A549 (cell line): ENCODE results near the gene MYRFL. TPM values are rescaled to one million over a fixed set of nuclear protein-coding genes. Genes with fewer than 3 reads are reported as not detected.

Source experiments
- ATAC-seq, 2 experiments: fragments of 200-7000 bp in 1 of 2; fragments of >200 bp in 1 of 2; cut with Nextera tagmentation in 1 of 2; cut with Tn5 transposase in 1 of 2; 3 replicates each; pipeline versions ENCODE4 v1.8.0 to v1.9.1; 2018 to 2020; ENCODE audit warnings: mild to moderate bottlenecking in 1 of 2, moderate library complexity in 1 of 2
- CTCF ChIA-PET: fragments of 300-600 bp; sonication (Branson Sonifier 250); formaldehyde crosslinking; extraction: SDS; loops from one replicate; lab custom pipeline; 2021; ENCODE audit warnings: antibody characterized with exemption, inconsistent platforms; lab: Yijun Ruan, JAX
- POLR2A ChIA-PET: fragments of 350-600 bp; formaldehyde crosslinking; extraction: SDS; loops from one replicate; lab custom pipeline; 2021; ENCODE audit warnings: antibody characterized with exemption, inconsistent platforms; lab: Yijun Ruan, JAX
- DNase-seq, 2 experiments: peaks; one replicate each; pipeline versions ENCODE4 v3.0.0 to v3.0.0-alpha.2; 2011 to 2016; ENCODE audit warnings: low read depth in 1 of 2, low spot score in 1 of 2
- FAIRE-seq: peaks from 2 replicates; lab custom pipeline; 2011; peaks lifted over from hg19 to GRCh38; lab: Jason Lieb, UNC
- H3K27ac ChIP-seq, 2 experiments: fragments of >200 bp; sonication (Bioruptor Twin); formaldehyde crosslinking; 3 replicates each; pipeline ENCODE4 v1.5.1; 2016 to 2017
- H3K4me1 ChIP-seq: fragments of >200 bp; sonication (Bioruptor Twin); formaldehyde crosslinking; 3 replicates; pipeline ENCODE4 v1.6.1; 2016
- H3K4me2 ChIP-seq: fragments of >200 bp; sonication (Bioruptor Twin); formaldehyde crosslinking; 3 replicates; pipeline ENCODE4 v1.6.1; 2016
- H3K4me3 ChIP-seq: fragments of >200 bp; sonication (Bioruptor Twin); formaldehyde crosslinking; 3 replicates; pipeline ENCODE4 v1.5.1; 2016
- H3K9me3 ChIP-seq: fragments of >200 bp; sonication (Bioruptor Twin); formaldehyde crosslinking; 3 replicates; pipeline ENCODE4 v1.6.1; 2016
- CHD4 ChIP-seq: fragments of 200-600 bp; sonication (generic); IDR thresholded peaks from 2 replicates; pipeline ENCODE4 v1.6.1; 2016; ENCODE audit warnings: antibody characterized with exemption, mild to moderate bottlenecking, borderline replicate concordance
- EHF ChIP-seq: fragments of 250-450 bp; sonication (Bioruptor Pico); IDR thresholded peaks from 2 replicates; pipeline ENCODE4 v1.5.0; 2020; ENCODE audit warnings: mild to moderate bottlenecking
- EP300 ChIP-seq, 2 experiments: fragments of >200 bp; sonication (Bioruptor Twin); formaldehyde crosslinking; IDR thresholded peaks; 2 replicates in 1 of 2; 3 replicates in 1 of 2; pipeline ENCODE4 v1.6.1; 2016 to 2017
- ESRRA ChIP-seq: fragments of 150-350 bp; IDR thresholded peaks from 2 replicates; pipeline ENCODE4 v1.6.1; 2014; ENCODE audit warnings: mild to moderate bottlenecking, low read length, borderline replicate concordance
- FOSB ChIP-seq: fragments of 250-450 bp; sonication (Bioruptor Pico); IDR thresholded peaks from 2 replicates; pipeline ENCODE4 v1.5.0; 2020; ENCODE audit warnings: mild to moderate bottlenecking, moderate library complexity
- HOXB13 ChIP-seq: fragments of 250-450 bp; sonication (Bioruptor Pico); IDR thresholded peaks from 2 replicates; pipeline ENCODE4 v1.5.0; 2020; ENCODE audit warnings: low read depth, mild to moderate bottlenecking, moderate library complexity
- HOXB5 ChIP-seq: fragments of 250-450 bp; sonication (Bioruptor Pico); IDR thresholded peaks from 2 replicates; pipeline ENCODE4 v1.5.0; 2020; ENCODE audit warnings: mild to moderate bottlenecking, moderate library complexity
- JUN ChIP-seq, 2 experiments: fragments of >200 bp; sonication (Bioruptor Twin); formaldehyde crosslinking; IDR thresholded peaks; 2 replicates in 1 of 2; 3 replicates in 1 of 2; pipeline ENCODE4 v1.6.1; 2016 to 2017
- JUNB ChIP-seq: fragments of >200 bp; sonication (Bioruptor Twin); formaldehyde crosslinking; IDR thresholded peaks from 2 replicates; pipeline ENCODE4 v1.6.1; 2016
- KDM1A ChIP-seq: fragments of 200-600 bp; sonication (generic); IDR thresholded peaks from 2 replicates; pipeline ENCODE4 v1.6.1; 2016; ENCODE audit warnings: low read depth, mild to moderate bottlenecking
- KDM5A ChIP-seq: fragments of 200-600 bp; sonication (generic); IDR thresholded peaks from 2 replicates; pipeline ENCODE4 v1.6.1; 2016; ENCODE audit warnings: antibody characterized with exemption, mild to moderate bottlenecking
- MAFK ChIP-seq: fragments of 450-650 bp; IDR thresholded peaks from 2 replicates; pipeline ENCODE4 v1.6.1; 2014; ENCODE audit not compliant: partially characterized antibody
- NPAS2 ChIP-seq: fragments of 250-450 bp; sonication (Bioruptor Pico); IDR thresholded peaks from 2 replicates; pipeline ENCODE4 v1.8.0; 2022; ENCODE audit warnings: mild to moderate bottlenecking, moderate library complexity, borderline replicate concordance
- PHF8 ChIP-seq: fragments of 200-600 bp; sonication (generic); IDR thresholded peaks from 2 replicates; pipeline ENCODE4 v1.6.1; 2016; ENCODE audit warnings: low read depth, mild to moderate bottlenecking, antibody characterized with exemption, moderate library complexity, borderline replicate concordance
- POLR2A ChIP-seq: IDR thresholded peaks from 2 replicates; pipeline ENCODE4 v1.6.1; 2012; ENCODE audit warnings: mild to moderate bottlenecking, low read length
- RARB ChIP-seq: fragments of 250-450 bp; sonication (Bioruptor Pico); IDR thresholded peaks from 2 replicates; pipeline ENCODE4 v1.8.0; 2021; ENCODE audit warnings: mild to moderate bottlenecking, moderate library complexity
- RFX5 ChIP-seq: fragments of 450-650 bp; IDR thresholded peaks from 2 replicates; pipeline ENCODE4 v1.7.1; 2014; ENCODE audit warnings: antibody characterized with exemption, mild to moderate bottlenecking, moderate library complexity
- ZC3H11A ChIP-seq: fragments of 450-650 bp; IDR thresholded peaks from 2 replicates; pipeline ENCODE4 v1.6.1; 2014; ENCODE audit warnings: antibody characterized with exemption, mild to moderate bottlenecking
- ZFP36 ChIP-seq: fragments of 450-650 bp; IDR thresholded peaks from 2 replicates; pipeline ENCODE4 v1.6.1; 2014; ENCODE audit warnings: borderline replicate concordance; ENCODE audit not compliant: partially characterized antibody
- WGBS: methylation state at CpG from one replicate; pipeline ENCODE4 v1.1.6; 2017; ENCODE audit errors: missing lambda C conversion rate; 5-methylcytosine and 5-hydroxymethylcytosine counted together
- polyA plus RNA-seq, 4 experiments: library from polyadenylated mRNA; depleted of rRNA in 3 of 4; stranded (reverse); fragments of >200 nt; fragmentation: RNase III in 1 of 4; extraction: RNeasy Plus Mini Kit Qiagen cat#74134 plus additional on column Dnase treatment in 1 of 4; gene quantifications; 2 replicates in 3 of 4; 3 replicates in 1 of 4; pipeline ENCODE4 v1.2.3, GENCODE V29; 2011 to 2017
- TF ChIP-seq, protein P1 (sequence below): fragments of 250-450 bp; sonication (Bioruptor Pico); IDR thresholded peaks from 2 replicates; pipeline ENCODE4 v1.5.0; 2021; ENCODE audit warnings: mild to moderate bottlenecking, moderate library complexity, borderline replicate concordance
- TF ChIP-seq, protein P2 (sequence below): fragments of 250-450 bp; sonication (Bioruptor Pico); IDR thresholded peaks from 2 replicates; pipeline ENCODE4 v1.5.0; 2020; ENCODE audit warnings: low read depth, mild to moderate bottlenecking, moderate library complexity
- TF ChIP-seq, protein P3 (sequence below): fragments of 150-350 bp; IDR thresholded peaks from 2 replicates; pipeline ENCODE4 v1.6.1; 2014; ENCODE audit warnings: low read depth, mild to moderate bottlenecking, low read length

The MYRFL gene
- polyA plus RNA-seq, 2 of the 4 experiments (the other 2 are of a cell fraction), result 0.04 TPM; not detected in 1

DNA sequence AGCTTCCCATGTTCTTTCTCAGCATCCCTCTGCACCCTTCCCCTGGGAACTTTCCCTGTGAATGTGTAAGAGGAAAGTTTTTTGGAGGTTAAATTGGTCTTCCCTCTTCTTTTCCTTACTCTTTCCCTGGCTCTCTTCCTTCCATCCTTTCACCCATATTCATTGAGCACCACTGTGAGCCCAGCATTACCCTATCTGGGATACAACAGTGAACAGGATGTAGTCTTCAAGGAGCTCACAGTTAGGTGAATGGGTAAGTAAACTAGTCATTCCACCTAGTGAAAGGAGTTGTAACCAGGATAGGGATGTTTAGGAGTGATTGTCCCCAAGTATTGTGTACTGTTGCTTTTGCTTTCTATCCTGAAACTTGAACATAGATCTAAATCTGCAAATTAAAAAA lies 123.8 kb downstream of the MYRFL start (continued):
- TF ChIP-seq, protein P1, sequence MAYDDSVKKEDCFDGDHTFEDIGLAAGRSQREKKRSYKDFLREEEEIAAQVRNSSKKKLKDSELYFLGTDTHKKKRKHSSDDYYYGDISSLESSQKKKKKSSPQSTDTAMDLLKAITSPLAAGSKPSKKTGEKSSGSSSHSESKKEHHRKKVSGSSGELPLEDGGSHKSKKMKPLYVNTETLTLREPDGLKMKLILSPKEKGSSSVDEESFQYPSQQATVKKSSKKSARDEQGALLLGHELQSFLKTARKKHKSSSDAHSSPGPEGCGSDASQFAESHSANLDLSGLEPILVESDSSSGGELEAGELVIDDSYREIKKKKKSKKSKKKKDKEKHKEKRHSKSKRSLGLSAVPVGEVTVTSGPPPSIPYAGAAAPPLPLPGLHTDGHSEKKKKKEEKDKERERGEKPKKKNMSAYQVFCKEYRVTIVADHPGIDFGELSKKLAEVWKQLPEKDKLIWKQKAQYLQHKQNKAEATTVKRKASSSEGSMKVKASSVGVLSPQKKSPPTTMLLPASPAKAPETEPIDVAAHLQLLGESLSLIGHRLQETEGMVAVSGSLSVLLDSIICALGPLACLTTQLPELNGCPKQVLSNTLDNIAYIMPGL (CRISPR knock-in tag), result no peak
- TF ChIP-seq NPAS2, result no peak

DNA sequence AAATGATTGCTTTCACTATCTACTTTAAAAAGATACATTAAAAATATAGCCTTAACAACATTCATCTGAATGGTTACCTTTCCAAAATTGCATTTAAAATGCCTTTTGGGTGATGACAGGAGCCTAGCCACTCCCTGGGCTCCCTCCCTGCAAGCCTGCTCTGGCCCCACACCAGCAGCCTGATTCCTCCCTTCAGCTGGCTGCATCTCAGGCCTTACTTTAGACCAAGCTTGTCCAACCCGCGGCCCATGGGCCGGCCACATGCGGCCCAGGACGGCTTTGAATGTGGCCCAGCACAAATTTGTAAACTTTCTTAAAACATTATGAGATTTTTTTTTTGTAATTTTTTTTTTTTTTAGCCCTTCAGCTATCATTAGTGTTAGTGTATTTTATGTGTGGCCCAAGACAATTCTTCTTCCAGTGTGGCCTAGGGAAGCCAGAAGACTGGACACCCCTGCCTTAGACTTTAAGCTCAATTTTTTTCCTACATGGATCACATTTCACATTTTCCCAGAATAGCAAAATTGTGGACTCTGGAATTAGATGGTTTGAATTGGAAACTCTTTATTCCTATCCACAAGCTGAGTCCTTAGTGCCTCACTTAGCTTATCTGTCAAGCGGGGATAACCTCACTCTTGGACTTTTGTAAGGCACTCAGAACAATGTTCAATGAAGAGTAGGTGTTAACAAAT lies 124.4 kb downstream of the MYRFL start:
- H3K4me1 ChIP-seq, result no peaks in the 10 kb centered on the region
- H3K9me3 ChIP-seq, result no peaks in the 10 kb centered on the region
- POLR2A ChIA-PET, result no interaction called here
- CTCF ChIA-PET, result interaction anchor here (1.6 kb wide), 1 partner anchor 124 kb away, joined by 3 read pairs; no protein-coding TSS in a partner anchor
- TF ChIP-seq JUNB (no peak), PHF8 (no peak), MAFK (no peak), HOXB5 (no peak), EHF (CRISPR knock-in tag) (no peak), ESRRA (no peak), EP300 (IDR thresholded peaks at IDR 0.05) (no peak), KDM1A (no peak), RFX5 (no peak), KDM5A (no peak), CHD4 (no peak), POLR2A (no peak), ZFP36 (no peak)
- ATAC-seq (no peak), FAIRE-seq (no peak), DNase-seq (no peak)
- no peak overlapping the region for H3K27ac ChIP-seq
- H3K4me3 ChIP-seq, result no peak overlapping the region
- H3K4me2 ChIP-seq, result no peak overlapping the region
- WGBS, result 72% methylated on average over 6 of the region's 6 CpGs

DNA sequence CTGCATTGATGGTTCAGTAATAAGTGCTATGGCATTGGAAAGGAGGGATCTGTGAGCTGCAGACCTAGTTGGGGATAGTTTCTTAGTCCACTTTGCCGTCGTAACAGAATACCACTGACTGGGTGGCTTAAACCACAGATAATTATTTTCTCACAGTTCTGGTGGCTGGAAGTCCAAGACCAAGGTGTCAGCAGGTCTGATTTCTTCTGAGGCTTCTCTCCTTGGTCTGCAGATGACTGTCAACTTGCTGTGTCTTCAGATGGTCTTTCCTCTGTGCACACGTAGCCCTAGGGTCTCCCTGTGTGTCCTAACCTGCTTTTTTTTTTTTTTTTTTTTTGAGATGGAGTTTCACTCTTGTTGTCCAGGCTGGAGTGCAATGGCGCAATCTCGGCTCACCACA lies 126.1 kb downstream of the MYRFL start:
- TF ChIP-seq KDM1A, result no peak
- no peak for TF ChIP-seq HOXB13 (CRISPR knock-in tag)
- no peak for TF ChIP-seq JUNB
- no peak for TF ChIP-seq KDM5A
- TF ChIP-seq JUN (IDR thresholded peaks at IDR 0.05), result no peak
- no peak for TF ChIP-seq RARB
- TF ChIP-seq, protein P2, sequence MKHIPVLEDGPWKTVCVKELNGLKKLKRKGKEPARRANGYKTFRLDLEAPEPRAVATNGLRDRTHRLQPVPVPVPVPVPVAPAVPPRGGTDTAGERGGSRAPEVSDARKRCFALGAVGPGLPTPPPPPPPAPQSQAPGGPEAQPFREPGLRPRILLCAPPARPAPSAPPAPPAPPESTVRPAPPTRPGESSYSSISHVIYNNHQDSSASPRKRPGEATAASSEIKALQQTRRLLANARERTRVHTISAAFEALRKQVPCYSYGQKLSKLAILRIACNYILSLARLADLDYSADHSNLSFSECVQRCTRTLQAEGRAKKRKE (CRISPR knock-in tag), result no peak
- ChIA-PET CTCF (no interaction called here), POLR2A (no interaction called here)
- no peak overlapping the region for H3K4me2 ChIP-seq
- no peaks in the 10 kb centered on the region for H3K4me1 ChIP-seq
- no peaks in the 10 kb centered on the region for H3K9me3 ChIP-seq
- WGBS, result 24% methylated on average over 5 of the region's 5 CpGs
- H3K4me3 ChIP-seq, result no peak overlapping the region
- FAIRE-seq, result no peak
- no peak for DNase-seq
- no peak for ATAC-seq
- no peak overlapping the region for H3K27ac ChIP-seq

DNA sequence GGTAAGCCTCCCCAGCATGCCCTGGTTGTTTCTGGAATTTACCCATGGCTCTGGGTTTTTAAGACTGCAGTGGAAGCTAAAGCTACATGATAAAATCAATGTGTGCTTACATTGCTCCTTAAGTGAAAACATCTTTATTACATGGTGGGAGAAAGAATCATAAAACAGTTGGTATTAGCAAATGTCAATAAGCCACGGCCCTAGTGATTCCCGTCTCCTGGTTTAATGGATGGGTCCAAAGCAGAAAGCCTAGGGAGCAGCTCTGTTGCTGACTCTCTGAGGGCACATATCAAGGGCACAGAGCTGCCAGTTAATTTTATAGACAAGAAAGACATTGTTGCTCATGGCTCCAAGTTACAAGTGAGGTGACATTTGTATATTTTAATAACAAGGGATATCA lies 127.9 kb downstream of the MYRFL start:
- no peak for FAIRE-seq
- TF ChIP-seq ZFP36 (no peak), ZC3H11A (no peak), FOSB (CRISPR knock-in tag) (no peak)
- TF ChIP-seq, protein P3, sequence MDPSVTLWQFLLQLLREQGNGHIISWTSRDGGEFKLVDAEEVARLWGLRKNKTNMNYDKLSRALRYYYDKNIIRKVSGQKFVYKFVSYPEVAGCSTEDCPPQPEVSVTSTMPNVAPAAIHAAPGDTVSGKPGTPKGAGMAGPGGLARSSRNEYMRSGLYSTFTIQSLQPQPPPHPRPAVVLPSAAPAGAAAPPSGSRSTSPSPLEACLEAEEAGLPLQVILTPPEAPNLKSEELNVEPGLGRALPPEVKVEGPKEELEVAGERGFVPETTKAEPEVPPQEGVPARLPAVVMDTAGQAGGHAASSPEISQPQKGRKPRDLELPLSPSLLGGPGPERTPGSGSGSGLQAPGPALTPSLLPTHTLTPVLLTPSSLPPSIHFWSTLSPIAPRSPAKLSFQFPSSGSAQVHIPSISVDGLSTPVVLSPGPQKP, result no peak
- TF ChIP-seq, all 56 proteins: peak for 0
- CTCF ChIA-PET, result no interaction called here

More for the DNA sequence above, 127.9 kb downstream of the MYRFL start:
- ATAC-seq, result no peak
- POLR2A ChIA-PET, result no interaction called here
- 45% methylated on average over 2 of the region's 2 CpGs for WGBS
- no peak for DNase-seq
- Histone ChIP-seq H3K27ac (no peak overlapping the region), H3K4me2 (no peak overlapping the region), H3K9me3 (no peaks in the 10 kb centered on the region), H3K4me1 (no peaks in the 10 kb centered on the region), H3K4me3 (no peak overlapping the region)
